Measurements from ENCODE around the gene MEX3B. TPM values are rescaled to one million over a fixed set of nuclear protein-coding genes. Genes with fewer than 3 reads are reported as not detected.
A peak's percentile ranks its signal among the peaks of the same experiment; 100 is the strongest.

Gene MEX3B
- total RNA-seq (1 to 10 TPM in 4 of 9 donors, under 1 TPM in 5; 0.42 to 1.6 (median 0.97) TPM), polyA plus RNA-seq (under 1 TPM; 0.22 to 0.80 (median 0.44) TPM)
- long read RNA-seq, donor 1, full-length matches to known transcripts: 1 of 1 reads
- long read RNA-seq, donor 1, partial matches to known transcripts: 0 of 1 reads
- long read RNA-seq, donor 1, other reads (novel, unspliced or antisense): 0 of 1 reads
- long read RNA-seq, donor 2, full-length matches to known transcripts: 4 of 4 reads
- long read RNA-seq, donor 2, partial matches to known transcripts: 0 of 4 reads
- long read RNA-seq, donor 2, other reads (novel, unspliced or antisense): 0 of 4 reads
- long read RNA-seq, donor 3, full-length matches to known transcripts: 3 of 3 reads
- long read RNA-seq, donor 3, partial matches to known transcripts: 0 of 3 reads
- long read RNA-seq, donor 3, other reads (novel, unspliced or antisense): 0 of 3 reads
- long read RNA-seq, donor 4: 0 reads
- long read RNA-seq, donor 5, full-length matches to known transcripts: 1 of 1 reads
- long read RNA-seq, donor 5, partial matches to known transcripts: 0 of 1 reads
- long read RNA-seq, donor 5, other reads (novel, unspliced or antisense): 0 of 1 reads
- long read RNA-seq, donor 6: 0 reads
- long read RNA-seq, donor 7, full-length matches to known transcripts: 5 of 5 reads
- long read RNA-seq, donor 7, partial matches to known transcripts: 0 of 5 reads
- long read RNA-seq, donor 7, other reads (novel, unspliced or antisense): 0 of 5 reads
- long read RNA-seq, donor 8, full-length matches to known transcripts: 3 of 3 reads
- long read RNA-seq, donor 8, partial matches to known transcripts: 0 of 3 reads
- long read RNA-seq, donor 8, other reads (novel, unspliced or antisense): 0 of 3 reads
- long read RNA-seq, donor 9, partial matches to known transcripts: 0 of 1 reads
- long read RNA-seq, donor 9, other reads (novel, unspliced or antisense): 0 of 1 reads
- long read RNA-seq, donor 10, full-length matches to known transcripts: 3 of 3 reads
- long read RNA-seq, donor 10, partial matches to known transcripts: 0 of 3 reads
- long read RNA-seq, donor 10, other reads (novel, unspliced or antisense): 0 of 3 reads

DNA sequence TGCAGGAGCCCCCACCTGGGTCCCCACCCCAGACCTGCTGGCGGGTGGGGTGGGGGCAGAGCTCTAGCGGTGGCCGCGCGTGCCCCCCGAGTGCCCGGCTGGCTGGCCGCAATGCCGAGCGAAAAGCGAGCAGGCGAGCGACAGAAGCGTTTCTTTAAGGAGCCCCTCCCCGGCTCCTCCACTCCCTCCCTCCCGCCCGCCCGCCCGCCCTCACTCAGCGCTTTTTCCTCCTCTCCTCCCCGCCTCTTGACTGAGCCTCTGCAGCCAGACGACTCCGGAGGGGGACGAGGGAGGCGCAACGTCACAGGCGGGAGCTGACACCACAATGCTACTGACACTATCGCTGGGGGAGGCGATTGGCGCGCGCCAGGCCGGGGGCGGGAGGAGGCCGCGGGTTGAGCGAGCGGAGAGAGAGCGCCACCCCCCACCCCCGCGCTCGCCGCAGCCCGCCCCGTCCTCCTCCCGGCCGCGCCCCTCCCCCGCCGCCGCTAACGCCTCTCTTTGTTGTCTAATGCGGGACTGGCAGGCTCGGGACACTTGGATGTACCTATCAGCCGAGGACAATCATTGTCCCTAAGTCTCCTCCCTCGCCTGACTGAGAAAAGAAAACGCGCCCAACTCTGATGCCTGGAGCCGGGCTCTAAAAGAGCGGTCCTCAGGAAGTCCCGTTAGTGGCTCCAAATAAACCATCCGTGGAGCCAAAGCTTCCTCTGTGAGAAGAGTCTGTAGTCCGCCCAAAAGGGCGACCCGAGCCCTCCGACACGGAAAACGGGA, at the start of gene MEX3B:
MEX3B (minus strand) TSS at position 127 of the 774 bp plus-strand sequence. CDS start 313 bp downstream, outside the sequence.
- peaks cover 3 to 20% of the 10 kb centered on the region in 2 donors for H3K4me1 ChIP-seq (replicated peaks in 1 of 2)
- H3K9me3 ChIP-seq (replicated peaks in 1 of 3): no peaks in the 10 kb centered on the region
- no peaks in the 10 kb centered on the region for H3K27me3 ChIP-seq
- peak within 1 kb of the TSS; percentile 42 to 92 (median 70) for H3K4me3 ChIP-seq
- WGBS, 4 donors: 0 to 1% (median 1%) methylated on average over 17 to 66 of the region's 68 CpGs
- TF ChIP-seq, protein P1, sequence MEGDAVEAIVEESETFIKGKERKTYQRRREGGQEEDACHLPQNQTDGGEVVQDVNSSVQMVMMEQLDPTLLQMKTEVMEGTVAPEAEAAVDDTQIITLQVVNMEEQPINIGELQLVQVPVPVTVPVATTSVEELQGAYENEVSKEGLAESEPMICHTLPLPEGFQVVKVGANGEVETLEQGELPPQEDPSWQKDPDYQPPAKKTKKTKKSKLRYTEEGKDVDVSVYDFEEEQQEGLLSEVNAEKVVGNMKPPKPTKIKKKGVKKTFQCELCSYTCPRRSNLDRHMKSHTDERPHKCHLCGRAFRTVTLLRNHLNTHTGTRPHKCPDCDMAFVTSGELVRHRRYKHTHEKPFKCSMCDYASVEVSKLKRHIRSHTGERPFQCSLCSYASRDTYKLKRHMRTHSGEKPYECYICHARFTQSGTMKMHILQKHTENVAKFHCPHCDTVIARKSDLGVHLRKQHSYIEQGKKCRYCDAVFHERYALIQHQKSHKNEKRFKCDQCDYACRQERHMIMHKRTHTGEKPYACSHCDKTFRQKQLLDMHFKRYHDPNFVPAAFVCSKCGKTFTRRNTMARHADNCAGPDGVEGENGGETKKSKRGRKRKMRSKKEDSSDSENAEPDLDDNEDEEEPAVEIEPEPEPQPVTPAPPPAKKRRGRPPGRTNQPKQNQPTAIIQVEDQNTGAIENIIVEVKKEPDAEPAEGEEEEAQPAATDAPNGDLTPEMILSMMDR (IDR thresholded peaks at IDR 0.05): no peak
- peak in 1 of 2 donors; percentile 8 for TF ChIP-seq POLR2A (IDR thresholded peaks at IDR 0.05)
- no peaks in the 10 kb centered on the region for H3K36me3 ChIP-seq (replicated peaks in 1 of 2)
- intact Hi-C loops (cut with DNase I): no loop called here
- peak within 1 kb of the TSS in 4 of 5 donors; percentile 73 to 95 (median 84) for H3K27ac ChIP-seq
- peak; percentile 92 to 95 (median 94) for DNase-seq

DNA sequence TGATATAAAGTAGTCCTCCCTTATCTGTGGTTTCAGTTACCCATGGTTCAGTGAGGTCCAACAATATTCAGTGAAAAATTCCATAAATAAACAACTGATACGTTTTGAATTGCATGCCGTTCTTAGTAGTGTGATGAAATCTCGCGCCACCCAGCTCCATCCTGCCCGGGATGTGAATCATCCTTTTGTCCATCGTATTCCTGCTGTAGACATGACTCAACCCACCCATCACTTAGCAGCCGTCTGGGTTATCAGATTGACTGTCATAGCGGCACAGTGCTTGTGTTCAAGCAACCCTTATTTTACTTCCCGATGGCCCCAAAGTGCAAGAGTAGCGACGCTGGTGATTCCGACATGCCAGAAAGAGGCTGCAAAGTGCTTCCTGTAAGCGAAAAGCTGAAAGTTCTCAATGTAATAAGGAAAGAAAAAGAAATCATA, 48.0 kb upstream of the MEX3B start:
- no peak for DNase-seq
- TF ChIP-seq, protein P1 (IDR thresholded peaks at IDR 0.05): no peak
- no peak for TF ChIP-seq POLR2A (IDR thresholded peaks at IDR 0.05)
- Histone ChIP-seq H3K9me3 (replicated peaks in 1 of 3) (no peaks in the 10 kb centered on the region), H3K4me1 (replicated peaks in 1 of 2) (no peaks in the 10 kb centered on the region), H3K36me3 (replicated peaks in 1 of 2) (no peaks in the 10 kb centered on the region), H3K27ac (no peak overlapping the region), H3K4me3 (no peak overlapping the region), H3K27me3 (no peaks in the 10 kb centered on the region)
- 79 to 84% (median 82%) methylated on average over 13 of the region's 13 CpGs for WGBS, 4 donors
- intact Hi-C loops (cut with DNase I): no loop called here

DNA sequence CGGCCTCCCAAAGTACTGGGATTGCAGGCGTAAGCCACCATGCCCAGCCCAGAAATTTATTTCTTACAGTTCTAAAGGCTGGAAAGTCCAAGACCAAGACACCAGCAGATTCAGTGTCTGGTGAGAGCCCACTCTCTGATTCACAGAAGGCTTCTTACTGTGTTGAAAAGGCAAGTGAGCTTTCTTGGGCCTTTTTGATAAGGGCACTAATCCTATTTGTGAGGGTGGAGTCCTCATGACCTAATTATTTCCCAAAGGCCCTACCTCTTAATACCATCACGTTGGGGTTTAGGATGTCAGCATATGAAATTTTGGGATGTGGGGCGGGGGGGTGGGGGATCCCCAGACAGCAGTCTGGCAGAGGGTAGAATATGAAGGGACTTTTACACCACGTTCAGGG, 47.5 kb upstream of the MEX3B start:
- 79 to 88% (median 83%) methylated on average over 5 of the region's 5 CpGs for WGBS, 4 donors
- Histone ChIP-seq H3K4me3 (no peak overlapping the region), H3K4me1 (replicated peaks in 1 of 2) (no peaks in the 10 kb centered on the region), H3K36me3 (replicated peaks in 1 of 2) (no peaks in the 10 kb centered on the region), H3K27me3 (no peaks in the 10 kb centered on the region), H3K9me3 (replicated peaks in 1 of 3) (no peaks in the 10 kb centered on the region), H3K27ac (no peak overlapping the region)
- no peak for DNase-seq
- TF ChIP-seq, protein P1 (IDR thresholded peaks at IDR 0.05): no peak
- TF ChIP-seq POLR2A (IDR thresholded peaks at IDR 0.05): no peak
- intact Hi-C loops (cut with DNase I): no loop called here
